ENCODE measurements around the gene ATP6V0D1.

DNA sequence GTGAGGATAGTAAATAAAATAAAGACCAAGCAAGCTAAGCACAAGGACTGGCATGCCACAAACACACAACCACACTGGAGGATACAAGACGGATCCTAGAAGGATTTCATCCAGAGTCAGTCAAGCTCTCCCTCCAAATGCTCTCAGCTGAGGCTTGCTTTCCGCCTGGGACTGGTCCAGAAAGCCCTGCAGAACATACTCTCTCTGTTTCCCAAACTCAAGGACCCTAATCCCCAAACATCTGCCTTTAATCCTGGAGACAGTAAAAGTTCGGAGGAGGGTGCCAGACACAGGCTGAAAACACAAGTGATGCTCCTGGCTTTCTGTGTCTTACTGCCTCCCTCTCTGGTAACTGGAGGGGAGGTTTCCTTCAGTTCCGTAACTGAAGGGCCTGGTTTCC is 55.4 kb downstream of the ATP6V0D1 start:
- TF ChIP-seq, protein P1, sequence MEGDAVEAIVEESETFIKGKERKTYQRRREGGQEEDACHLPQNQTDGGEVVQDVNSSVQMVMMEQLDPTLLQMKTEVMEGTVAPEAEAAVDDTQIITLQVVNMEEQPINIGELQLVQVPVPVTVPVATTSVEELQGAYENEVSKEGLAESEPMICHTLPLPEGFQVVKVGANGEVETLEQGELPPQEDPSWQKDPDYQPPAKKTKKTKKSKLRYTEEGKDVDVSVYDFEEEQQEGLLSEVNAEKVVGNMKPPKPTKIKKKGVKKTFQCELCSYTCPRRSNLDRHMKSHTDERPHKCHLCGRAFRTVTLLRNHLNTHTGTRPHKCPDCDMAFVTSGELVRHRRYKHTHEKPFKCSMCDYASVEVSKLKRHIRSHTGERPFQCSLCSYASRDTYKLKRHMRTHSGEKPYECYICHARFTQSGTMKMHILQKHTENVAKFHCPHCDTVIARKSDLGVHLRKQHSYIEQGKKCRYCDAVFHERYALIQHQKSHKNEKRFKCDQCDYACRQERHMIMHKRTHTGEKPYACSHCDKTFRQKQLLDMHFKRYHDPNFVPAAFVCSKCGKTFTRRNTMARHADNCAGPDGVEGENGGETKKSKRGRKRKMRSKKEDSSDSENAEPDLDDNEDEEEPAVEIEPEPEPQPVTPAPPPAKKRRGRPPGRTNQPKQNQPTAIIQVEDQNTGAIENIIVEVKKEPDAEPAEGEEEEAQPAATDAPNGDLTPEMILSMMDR (conservative IDR thresholded peaks at IDR 0.05; ENCODE audit: low read depth in 2 of 2): no peak
- no peak for TF ChIP-seq CREB1 (CRISPR knock-in tag; IDR thresholded peaks at IDR 0.05; ENCODE audit: low read depth)
- TF ChIP-seq, protein P2, sequence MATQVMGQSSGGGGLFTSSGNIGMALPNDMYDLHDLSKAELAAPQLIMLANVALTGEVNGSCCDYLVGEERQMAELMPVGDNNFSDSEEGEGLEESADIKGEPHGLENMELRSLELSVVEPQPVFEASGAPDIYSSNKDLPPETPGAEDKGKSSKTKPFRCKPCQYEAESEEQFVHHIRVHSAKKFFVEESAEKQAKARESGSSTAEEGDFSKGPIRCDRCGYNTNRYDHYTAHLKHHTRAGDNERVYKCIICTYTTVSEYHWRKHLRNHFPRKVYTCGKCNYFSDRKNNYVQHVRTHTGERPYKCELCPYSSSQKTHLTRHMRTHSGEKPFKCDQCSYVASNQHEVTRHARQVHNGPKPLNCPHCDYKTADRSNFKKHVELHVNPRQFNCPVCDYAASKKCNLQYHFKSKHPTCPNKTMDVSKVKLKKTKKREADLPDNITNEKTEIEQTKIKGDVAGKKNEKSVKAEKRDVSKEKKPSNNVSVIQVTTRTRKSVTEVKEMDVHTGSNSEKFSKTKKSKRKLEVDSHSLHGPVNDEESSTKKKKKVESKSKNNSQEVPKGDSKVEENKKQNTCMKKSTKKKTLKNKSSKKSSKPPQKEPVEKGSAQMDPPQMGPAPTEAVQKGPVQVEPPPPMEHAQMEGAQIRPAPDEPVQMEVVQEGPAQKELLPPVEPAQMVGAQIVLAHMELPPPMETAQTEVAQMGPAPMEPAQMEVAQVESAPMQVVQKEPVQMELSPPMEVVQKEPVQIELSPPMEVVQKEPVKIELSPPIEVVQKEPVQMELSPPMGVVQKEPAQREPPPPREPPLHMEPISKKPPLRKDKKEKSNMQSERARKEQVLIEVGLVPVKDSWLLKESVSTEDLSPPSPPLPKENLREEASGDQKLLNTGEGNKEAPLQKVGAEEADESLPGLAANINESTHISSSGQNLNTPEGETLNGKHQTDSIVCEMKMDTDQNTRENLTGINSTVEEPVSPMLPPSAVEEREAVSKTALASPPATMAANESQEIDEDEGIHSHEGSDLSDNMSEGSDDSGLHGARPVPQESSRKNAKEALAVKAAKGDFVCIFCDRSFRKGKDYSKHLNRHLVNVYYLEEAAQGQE (IDR thresholded peaks at IDR 0.05; ENCODE audit: unreplicated experiment): no peak
